Skeletal muscle cell (primary cell): ENCODE measurements around the gene TNNT1.

Experiments used
- DNase-seq: peaks from one replicate; pipeline ENCODE4 v3.0.0-alpha.2; 2010; ENCODE audit warnings: low read depth
- H3K4me3 ChIP-seq: 2 replicates; pipeline ENCODE4 v1.5.1; 2011; ENCODE audit warnings: low read depth, mild to moderate bottlenecking, control low read depth, low read length, moderate library complexity

The TNNT1 gene

DNA sequence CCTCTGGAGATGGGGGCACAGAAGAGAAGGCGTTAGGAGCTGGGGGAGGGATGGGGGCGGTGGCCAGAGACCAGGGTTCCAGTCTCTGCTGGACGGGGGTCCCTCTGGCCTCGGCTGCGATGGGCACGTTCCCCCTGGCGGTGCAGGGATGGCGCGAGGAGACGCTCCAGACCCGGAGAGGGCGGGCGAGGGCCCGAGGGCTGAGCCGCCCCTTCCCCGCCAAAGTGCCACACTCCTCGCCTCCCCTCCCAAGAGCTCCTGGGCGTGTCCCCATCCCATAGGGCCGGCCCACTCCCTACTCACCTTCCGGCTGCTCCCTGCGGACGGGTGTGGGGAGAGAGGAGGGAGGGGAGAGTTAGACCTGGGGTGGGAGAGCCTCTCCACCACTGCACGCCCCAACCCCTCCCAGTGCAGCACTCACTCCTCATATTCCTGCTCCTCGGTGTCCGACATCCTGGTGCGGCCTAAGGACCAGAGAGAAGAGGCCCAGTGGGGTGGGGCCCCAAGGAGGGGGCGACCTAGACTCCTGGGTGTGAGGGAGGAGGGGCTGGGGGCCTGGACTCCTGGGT is 2.2 kb downstream of the TNNT1 start:
- peak overlapping the region; percentile 40 for H3K4me3 ChIP-seq
- no peak for DNase-seq

GRCh38 chr19:55146078-55146704 is 2.8 kb downstream of the TNNT1 start:
- no peak for DNase-seq
- peak overlapping the region; percentile 40 for H3K4me3 ChIP-seq

GRCh38 chr19:55145232-55145631 is 3.8 kb downstream of the TNNT1 start:
- no peak overlapping the region for H3K4me3 ChIP-seq
- no peak for DNase-seq

- no peak for DNase-seq
- no peak overlapping the region for H3K4me3 ChIP-seq
Observed at GRCh38 chr19:55141696-55142095, 7.3 kb downstream of the TNNT1 start.

- no peak overlapping the region for H3K4me3 ChIP-seq
- no peak for DNase-seq
Observed at GRCh38 chr19:55137915-55138314, 11.1 kb downstream of the TNNT1 start.

DNA sequence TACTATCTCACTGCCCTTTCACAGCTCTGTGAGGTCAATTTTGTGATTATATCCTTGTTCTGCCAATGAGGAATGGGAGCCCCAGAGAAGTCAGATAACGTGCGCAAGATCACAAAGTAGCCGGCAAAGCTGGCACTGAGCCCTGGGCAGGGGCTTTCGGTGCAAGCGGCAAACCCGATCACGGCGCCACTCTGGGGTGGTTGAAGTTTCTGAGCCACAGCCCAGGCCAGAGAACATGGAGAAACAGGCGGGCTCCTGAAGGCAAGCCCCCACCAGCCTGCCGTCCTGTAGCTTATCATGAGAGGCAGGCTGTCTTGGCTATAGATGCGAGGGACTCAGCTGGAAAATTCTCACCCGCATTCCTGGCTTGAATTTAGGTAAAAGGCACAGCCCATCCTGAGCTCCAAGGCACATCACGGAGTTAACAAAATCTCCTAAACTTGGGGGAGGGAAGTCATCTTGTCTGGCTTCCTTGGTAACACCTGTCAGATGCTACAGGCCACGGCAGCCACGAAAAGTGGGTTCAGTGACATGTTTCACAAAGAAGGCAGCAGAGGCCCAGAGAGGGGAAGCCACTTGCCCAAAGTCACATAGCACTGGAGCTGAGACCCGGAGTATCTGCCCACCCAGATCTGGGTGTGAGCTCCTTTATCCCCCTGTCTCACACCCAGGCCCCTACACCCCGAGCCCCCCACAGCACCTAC is 12.5 kb downstream of the TNNT1 start:
- no peak for DNase-seq
- no peak overlapping the region for H3K4me3 ChIP-seq

- no peak overlapping the region for H3K4me3 ChIP-seq
- DNase-seq = no peak
Observed at GRCh38 chr19:55134736-55135135, 14.3 kb downstream of the TNNT1 start.

GRCh38 chr19:55133639-55134444 is 15.2 kb downstream of the TNNT1 start:
- DNase-seq = no peak
- no peak overlapping the region for H3K4me3 ChIP-seq

DNA sequence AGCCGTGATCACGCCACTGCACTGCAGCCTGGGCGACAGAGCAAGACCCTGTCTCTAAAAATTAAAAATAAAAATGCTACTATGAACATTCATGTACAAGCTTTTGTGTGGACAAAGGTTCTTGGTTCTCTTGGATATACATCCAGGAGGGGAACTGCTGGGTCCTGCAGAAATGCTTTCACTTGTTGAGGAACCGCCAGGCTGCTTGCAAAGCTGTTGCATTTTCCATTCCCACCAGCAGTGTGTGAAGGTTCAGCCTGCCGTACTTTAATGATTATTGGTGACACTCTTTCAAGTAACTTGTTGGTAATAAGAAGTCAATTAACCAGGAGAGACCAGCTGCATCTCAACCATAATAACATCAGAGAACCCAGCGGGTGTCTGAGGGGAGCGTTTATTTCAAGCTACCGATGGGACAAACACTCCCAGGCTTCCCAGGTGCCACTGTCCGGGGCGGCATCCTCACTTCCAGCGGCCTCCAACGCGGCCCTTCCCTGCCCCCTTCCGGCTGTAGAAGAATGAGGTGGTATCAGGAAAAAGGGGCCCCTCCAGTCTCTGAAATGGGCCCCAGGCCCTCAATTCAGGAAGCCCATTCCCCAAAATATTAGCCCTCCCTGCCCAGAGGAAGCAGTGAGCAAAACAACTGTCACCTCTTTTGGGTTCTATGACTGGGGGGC is 16.4 kb downstream of the TNNT1 start:
- DNase-seq = no peak
- no peak overlapping the region for H3K4me3 ChIP-seq

- no peak overlapping the region for H3K4me3 ChIP-seq
- no peak for DNase-seq
Observed at GRCh38 chr19:55131421-55131820, 17.6 kb downstream of the TNNT1 start.

DNA sequence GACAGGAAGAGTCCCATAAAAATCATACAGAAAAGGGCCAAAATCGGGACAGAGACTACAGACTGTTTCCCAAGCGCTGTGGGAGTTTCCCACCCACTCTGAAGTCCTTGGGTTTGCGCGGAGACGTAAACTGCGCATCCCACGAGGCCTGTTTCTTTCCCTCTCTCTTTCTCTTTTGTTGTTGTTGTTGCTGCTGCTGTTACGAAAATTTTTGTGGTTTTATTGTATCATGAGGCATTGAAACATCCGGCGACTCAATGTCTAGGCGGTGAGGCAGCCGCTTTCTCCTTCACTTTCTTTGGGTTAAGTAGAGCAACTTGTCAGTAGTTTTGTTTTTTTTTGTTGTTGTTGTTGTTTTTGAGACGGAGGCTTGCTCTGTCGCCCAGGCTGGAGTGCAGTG is 30.0 kb downstream of the TNNT1 start:
- no peak overlapping the region for H3K4me3 ChIP-seq
- no peak for DNase-seq

GRCh38 chr19:55118401-55118991 is 30.5 kb downstream of the TNNT1 start:
- peak overlapping the region; percentile 61 for H3K4me3 ChIP-seq
- no peak for DNase-seq

DNA sequence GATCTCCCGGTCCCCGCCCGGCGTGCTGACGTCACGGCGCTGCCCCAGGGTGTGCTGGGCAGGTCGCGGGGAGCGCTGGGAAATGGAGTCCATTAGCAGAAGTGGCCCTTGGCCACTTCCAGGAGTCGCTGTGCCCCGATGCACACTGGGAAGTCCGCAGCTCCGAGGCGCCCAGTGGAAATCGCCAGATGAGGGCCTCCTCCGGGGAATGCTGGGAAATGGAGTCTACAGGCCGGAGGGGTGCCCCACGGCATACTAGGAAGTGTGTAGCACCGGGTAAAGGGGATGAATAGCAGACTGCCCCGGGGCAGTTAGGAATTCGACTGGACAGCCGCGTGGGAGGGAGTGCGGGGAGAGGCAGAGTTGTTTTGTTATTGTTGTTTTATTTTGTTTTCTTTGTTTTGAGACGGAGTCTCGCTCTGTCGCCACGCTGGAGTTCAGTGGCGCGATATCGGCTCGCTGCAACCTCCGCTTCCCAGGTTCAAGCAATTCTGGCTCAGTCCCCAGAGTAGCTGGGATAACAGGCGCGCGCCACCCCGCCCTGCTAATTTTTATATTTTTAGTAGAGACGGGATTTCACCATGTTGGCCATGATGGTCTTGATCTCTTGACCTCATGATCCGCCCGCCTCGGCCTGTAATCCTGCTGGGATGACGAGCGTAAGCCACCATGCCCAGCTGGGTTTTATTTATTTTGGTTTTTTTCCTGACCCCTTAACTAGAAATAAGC is 31.2 kb downstream of the TNNT1 start:
- peak; percentile 95 for DNase-seq
- peak overlapping the region; percentile 61 for H3K4me3 ChIP-seq

- H3K4me3 ChIP-seq = peak within 1 kb of the TSS; percentile 92
- no peak for DNase-seq
Observed at GRCh38 chr19:55116859-55117662, 31.9 kb downstream of the TNNT1 start, which contains the start of gene PPP1R12C. Gene PPP1R12C (minus strand): TSS chr19:55117637. CDS start chr19:55117543, 94 bp downstream.

DNA sequence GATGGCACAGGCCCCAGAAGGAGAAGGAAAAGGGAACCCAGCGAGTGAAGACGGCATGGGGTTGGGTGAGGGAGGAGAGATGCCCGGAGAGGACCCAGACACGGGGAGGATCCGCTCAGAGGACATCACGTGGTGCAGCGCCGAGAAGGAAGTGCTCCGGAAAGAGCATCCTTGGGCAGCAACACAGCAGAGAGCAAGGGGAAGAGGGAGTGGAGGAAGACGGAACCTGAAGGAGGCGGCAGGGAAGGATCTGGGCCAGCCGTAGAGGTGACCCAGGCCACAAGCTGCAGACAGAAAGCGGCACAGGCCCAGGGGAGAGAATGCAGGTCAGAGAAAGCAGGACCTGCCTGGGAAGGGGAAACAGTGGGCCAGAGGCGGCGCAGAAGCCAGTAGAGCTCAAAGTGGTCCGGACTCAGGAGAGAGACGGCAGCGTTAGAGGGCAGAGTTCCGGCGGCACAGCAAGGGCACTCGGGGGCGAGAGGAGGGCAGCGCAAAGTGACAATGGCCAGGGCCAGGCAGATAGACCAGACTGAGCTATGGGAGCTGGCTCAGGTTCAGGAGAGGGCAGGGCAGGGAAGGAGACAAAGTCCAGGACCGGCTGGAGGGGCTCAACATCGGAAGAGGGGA is 32.7 kb downstream of the TNNT1 start:
- no peak for DNase-seq
- peak overlapping the region; percentile 92 for H3K4me3 ChIP-seq

- H3K4me3 ChIP-seq = peak overlapping the region; percentile 92
- DNase-seq = no peak
Observed at GRCh38 chr19:55115446-55116065, 33.5 kb downstream of the TNNT1 start.

DNA sequence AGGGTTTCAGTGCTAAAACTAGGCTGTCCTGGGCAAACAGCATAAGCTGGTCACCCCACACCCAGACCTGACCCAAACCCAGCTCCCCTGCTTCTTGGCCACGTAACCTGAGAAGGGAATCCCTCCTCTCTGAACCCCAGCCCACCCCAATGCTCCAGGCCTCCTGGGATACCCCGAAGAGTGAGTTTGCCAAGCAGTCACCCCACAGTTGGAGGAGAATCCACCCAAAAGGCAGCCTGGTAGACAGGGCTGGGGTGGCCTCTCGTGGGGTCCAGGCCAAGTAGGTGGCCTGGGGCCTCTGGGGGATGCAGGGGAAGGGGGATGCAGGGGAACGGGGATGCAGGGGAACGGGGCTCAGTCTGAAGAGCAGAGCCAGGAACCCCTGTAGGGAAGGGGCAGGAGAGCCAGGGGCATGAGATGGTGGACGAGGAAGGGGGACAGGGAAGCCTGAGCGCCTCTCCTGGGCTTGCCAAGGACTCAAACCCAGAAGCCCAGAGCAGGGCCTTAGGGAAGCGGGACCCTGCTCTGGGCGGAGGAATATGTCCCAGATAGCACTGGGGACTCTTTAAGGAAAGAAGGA is 34.4 kb downstream of the TNNT1 start:
- H3K4me3 ChIP-seq = no peak overlapping the region
- DNase-seq = no peak
